Hepatocyte (in vitro differentiated cells): ENCODE results near the gene LEFTY2.

Experiments
- EZH2phosphoT487 ChIP-seq: fragments of 200-600 bp; sonication (generic); IDR thresholded peaks from one replicate; pipeline ENCODE4 v1.6.1; 2018; ENCODE audit warnings: antibody characterized with exemption, mild to moderate bottlenecking, low read depth, moderate library complexity; ENCODE audit not compliant: unreplicated experiment, severe bottlenecking
- TF ChIP-seq, protein P1 (sequence below): fragments of 200-600 bp; sonication (generic); IDR thresholded peaks from 2 replicates; pipeline ENCODE4 v1.5.1; 2016; ENCODE audit warnings: antibody characterized with exemption, mild to moderate bottlenecking; ENCODE audit not compliant: poor library complexity

DNA sequence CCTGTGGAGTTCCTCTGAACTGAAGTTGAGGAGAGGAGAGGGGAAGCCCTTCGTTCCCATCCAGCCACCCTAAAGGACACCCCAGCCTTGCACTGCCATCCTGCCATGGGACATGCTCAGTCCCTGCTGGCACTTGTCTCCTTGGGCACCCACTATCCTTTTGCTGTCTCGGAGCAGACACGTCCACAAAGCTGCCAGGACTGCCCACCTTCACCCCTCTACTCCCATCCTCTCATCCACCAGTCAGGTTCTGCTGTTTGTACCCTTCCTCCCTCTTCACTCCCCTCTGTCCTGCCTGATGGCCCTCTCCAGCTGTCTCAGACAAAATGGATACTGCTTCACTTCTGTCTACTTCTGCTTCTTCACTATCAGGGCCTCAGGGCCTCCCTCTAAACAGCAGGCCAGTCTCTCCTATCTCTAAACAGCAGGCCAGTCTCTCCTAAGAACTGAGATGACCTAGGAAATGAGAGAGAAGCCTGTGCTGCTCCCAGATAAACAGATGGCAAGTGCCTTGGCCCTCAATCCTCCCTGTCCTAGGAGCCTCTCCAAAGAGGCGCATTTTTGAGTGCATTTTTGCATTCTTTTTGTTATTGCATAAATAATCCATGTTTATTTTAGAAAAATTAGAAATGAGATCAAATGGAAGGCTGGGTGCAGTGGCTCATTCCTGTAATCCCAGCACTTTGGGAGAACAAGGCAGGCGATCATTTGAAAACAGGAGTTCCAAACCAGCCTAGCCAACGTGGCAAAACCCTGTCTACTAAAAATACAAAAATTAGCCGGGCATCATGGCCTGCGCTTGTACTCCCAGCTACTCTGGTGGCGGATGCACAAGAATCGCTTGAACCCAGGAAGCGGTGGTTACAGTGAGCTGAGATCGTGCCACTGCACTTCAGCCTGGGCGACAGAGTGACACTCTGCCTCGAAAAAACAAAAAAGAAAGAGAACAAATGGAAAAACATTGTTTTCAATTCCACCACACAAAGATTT is 12.5 kb downstream of the LEFTY2 start:
- TF ChIP-seq, protein P1, sequence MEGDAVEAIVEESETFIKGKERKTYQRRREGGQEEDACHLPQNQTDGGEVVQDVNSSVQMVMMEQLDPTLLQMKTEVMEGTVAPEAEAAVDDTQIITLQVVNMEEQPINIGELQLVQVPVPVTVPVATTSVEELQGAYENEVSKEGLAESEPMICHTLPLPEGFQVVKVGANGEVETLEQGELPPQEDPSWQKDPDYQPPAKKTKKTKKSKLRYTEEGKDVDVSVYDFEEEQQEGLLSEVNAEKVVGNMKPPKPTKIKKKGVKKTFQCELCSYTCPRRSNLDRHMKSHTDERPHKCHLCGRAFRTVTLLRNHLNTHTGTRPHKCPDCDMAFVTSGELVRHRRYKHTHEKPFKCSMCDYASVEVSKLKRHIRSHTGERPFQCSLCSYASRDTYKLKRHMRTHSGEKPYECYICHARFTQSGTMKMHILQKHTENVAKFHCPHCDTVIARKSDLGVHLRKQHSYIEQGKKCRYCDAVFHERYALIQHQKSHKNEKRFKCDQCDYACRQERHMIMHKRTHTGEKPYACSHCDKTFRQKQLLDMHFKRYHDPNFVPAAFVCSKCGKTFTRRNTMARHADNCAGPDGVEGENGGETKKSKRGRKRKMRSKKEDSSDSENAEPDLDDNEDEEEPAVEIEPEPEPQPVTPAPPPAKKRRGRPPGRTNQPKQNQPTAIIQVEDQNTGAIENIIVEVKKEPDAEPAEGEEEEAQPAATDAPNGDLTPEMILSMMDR, result no peak
- no peak for TF ChIP-seq EZH2phosphoT487
